Type B pancreatic cell (in vitro differentiated cells): ENCODE data around the gene TMSB4X. TPM values are rescaled to one million over a fixed set of nuclear protein-coding genes. Genes with fewer than 3 reads are reported as not detected.
"Not testable (repeated sequence)": the region's sequence is repeated elsewhere in the genome, so short reads cannot be mapped to it uniquely, and the experiment has no call there.

Experiments used
- DNase-seq: peaks from one replicate; pipeline ENCODE4 v3.0.0; 2021; ENCODE audit warnings: mixed read lengths; ENCODE audit not compliant: unreplicated experiment; ENCODE audit errors: extremely low spot score
- H3K27ac Mint-ChIP-seq: 2 replicates; pipeline ENCODE4 v1.8.0; 2021; ENCODE audit warnings: mild to moderate bottlenecking, mixed read lengths
- H3K27me3 Mint-ChIP-seq: 2 replicates; pipeline ENCODE4 v1.8.0; 2021; ENCODE audit warnings: mixed read lengths
- H3K36me3 Mint-ChIP-seq: 2 replicates; pipeline ENCODE4 v1.8.0; 2021; ENCODE audit warnings: mixed read lengths
- H3K4me1 Mint-ChIP-seq: one replicate; pipeline ENCODE4 v1.8.0; 2021; ENCODE audit warnings: mixed read lengths; ENCODE audit not compliant: unreplicated experiment
- H3K4me3 Mint-ChIP-seq: 2 replicates; pipeline ENCODE4 v1.8.0; 2021; ENCODE audit warnings: mild to moderate bottlenecking, mixed read lengths
- H3K9me3 Mint-ChIP-seq: 2 replicates; pipeline ENCODE4 v1.8.0; 2021; ENCODE audit warnings: mixed read lengths
- total RNA-seq: library from RNA; stranded (reverse); gene quantifications from 2 replicates; pipeline ENCODE4 v1.2.1, GENCODE V29; 2021; ENCODE audit warnings: low replicate concordance
- TF ChIP-seq, protein P1 (sequence below): fragments of 200-600 bp; sonication (generic); conservative IDR thresholded peaks from 2 replicates; pipeline ENCODE4 v1.5.0; 2021; ENCODE audit warnings: antibody characterized with exemption, mild to moderate bottlenecking

The TMSB4X gene
- total RNA-seq, 1 donor from 2014 or later: 1,981 TPM

DNA sequence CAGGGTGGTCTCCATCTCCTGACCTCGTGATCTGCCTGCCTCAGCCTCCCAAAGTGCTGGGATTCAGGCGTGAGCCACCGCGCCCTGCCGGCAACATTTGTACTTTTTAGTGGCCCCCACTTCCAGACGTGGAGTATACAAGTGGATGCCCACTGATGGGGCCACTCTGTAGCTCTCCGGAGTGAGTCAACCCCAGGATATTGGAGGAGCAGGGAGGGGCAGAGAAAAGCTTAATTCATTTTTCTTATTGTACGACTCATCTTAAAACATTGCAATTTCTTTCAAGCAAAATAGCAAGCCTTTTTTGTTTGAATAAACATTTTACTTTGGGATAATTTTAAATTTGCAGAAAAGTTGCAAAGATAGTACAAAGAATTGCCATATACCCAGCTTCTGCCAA, 34.9 kb downstream of the TMSB4X start:
- Mint-ChIP-seq H3K4me3 (no peak overlapping the region), H3K27me3 (no peaks in the 10 kb centered on the region), H3K27ac (no peak overlapping the region), H3K4me1 (peaks cover 11% of the 10 kb centered on the region), H3K9me3 (peaks cover 5% of the 10 kb centered on the region), H3K36me3 (no peaks in the 10 kb centered on the region)
- DNase-seq: no peak
- TF ChIP-seq, protein P1, sequence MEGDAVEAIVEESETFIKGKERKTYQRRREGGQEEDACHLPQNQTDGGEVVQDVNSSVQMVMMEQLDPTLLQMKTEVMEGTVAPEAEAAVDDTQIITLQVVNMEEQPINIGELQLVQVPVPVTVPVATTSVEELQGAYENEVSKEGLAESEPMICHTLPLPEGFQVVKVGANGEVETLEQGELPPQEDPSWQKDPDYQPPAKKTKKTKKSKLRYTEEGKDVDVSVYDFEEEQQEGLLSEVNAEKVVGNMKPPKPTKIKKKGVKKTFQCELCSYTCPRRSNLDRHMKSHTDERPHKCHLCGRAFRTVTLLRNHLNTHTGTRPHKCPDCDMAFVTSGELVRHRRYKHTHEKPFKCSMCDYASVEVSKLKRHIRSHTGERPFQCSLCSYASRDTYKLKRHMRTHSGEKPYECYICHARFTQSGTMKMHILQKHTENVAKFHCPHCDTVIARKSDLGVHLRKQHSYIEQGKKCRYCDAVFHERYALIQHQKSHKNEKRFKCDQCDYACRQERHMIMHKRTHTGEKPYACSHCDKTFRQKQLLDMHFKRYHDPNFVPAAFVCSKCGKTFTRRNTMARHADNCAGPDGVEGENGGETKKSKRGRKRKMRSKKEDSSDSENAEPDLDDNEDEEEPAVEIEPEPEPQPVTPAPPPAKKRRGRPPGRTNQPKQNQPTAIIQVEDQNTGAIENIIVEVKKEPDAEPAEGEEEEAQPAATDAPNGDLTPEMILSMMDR: no peak

DNA sequence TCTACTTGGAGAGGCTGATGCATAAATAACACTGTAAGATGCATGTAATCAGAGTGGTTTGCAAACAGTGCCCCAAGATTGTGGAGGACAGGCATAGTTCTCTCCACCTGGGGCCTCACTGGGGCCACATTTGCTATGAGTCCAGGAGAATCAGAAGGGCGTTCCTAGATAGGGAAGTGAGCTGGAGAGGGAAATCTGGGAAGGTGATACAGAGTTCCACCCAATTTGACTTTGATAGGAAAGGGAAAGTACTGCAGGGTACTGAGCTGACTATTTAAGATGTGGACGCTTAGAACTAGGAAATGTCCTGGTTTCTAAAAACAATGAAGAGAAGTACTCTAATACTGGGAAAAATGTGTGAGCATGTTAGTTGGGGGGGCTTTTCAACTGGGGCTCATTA, 35.6 kb downstream of the TMSB4X start:
- TF ChIP-seq, protein P1: no peak
- no peak for DNase-seq
- no peak overlapping the region for H3K4me3 Mint-ChIP-seq
- no peak overlapping the region for H3K27ac Mint-ChIP-seq
- no peaks in the 10 kb centered on the region for H3K36me3 Mint-ChIP-seq
- no peaks in the 10 kb centered on the region for H3K27me3 Mint-ChIP-seq
- H3K4me1 Mint-ChIP-seq: peaks cover 14% of the 10 kb centered on the region
- peaks cover 5% of the 10 kb centered on the region for H3K9me3 Mint-ChIP-seq

DNA sequence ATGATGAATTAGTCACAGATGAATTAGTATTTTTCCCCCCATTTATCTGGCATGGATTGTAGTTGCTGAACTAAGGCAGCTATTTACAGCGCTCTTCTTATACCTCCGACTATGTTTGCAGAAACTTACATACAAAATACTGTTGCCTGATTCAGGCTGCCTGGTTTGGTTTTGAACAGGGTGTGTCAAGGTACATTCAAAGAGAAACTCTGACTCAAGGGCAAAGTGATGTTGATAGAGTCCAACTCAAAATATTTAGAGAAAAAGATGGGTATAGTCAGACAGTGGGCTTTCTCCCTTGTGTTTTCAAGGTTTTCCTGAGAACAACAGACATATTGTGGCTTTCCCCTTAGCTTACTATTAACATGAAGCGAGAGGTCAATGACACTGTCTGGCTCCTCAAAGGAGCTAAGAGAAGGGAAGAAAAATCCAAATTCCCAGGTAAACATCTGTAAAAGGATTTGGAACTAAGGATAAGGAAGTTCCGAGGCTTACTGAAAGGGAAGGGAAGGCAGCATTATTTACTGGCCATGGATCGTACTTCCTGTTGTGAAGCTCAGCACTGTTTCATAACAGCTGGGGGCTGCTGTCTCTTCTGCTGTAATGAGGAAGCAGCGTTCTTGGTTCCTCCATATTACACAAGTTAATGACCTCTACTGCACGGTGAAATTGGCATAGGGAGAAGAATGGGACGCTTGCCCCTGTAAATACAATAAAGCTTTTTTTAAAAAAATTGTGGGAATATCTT, 38.6 kb downstream of the TMSB4X start:
- Mint-ChIP-seq H3K4me1 (peaks cover 12% of the 10 kb centered on the region), H3K4me3 (no peak overlapping the region), H3K9me3 (peaks cover 5% of the 10 kb centered on the region), H3K36me3 (no peaks in the 10 kb centered on the region), H3K27me3 (no peaks in the 10 kb centered on the region), H3K27ac (peak overlapping the region; percentile 0)
- TF ChIP-seq, protein P1: no peak
- DNase-seq: no peak

DNA sequence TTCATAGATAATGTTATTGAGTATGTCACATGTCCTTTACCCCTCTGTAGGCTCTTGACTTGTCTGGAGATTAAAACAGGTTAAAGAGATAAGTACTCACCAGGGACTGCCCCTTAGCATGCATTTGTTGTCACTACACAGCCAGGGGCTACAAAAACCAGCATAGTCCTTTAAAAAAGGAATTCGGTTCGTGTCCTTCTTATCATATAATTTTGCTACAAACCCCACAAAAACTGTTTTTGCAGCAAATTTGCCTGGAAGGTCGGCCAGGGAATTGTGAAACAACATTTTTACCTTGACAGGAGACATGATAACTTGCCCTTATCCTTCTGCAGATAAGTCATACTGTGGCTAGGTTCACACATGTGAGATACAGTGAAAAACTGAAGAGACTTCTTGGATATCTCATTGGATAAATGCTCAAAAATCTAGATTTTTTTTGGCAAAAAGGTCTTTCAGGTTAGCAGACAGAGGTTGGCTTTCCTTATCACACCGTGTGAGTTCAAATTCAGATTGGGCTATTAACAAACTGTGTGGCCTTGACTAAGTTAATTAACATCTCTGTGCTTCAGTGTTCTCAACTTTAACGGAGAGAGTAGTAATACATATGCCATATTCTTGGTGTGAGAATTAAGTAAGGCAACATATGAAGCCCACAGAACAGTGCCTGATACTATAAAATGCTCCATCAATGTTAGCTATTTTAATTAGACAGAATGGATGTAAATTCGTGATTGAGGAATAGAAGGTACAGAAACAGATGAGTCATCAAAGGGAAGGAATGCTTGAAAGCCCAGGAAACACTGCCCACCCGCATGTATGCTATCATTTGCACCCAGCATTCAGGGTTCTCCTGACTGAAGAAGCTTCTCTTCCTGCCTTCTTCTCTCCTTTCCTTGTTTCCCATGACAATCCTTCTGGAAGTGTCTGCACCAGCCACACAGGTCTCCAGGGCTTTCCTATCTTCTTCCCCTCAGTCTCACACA, 39.5 kb downstream of the TMSB4X start:
- Mint-ChIP-seq H3K4me3 (no peak overlapping the region), H3K9me3 (peaks cover 5% of the 10 kb centered on the region), H3K36me3 (no peaks in the 10 kb centered on the region), H3K27me3 (no peaks in the 10 kb centered on the region), H3K27ac (no peak overlapping the region), H3K4me1 (peaks cover 12% of the 10 kb centered on the region)
- DNase-seq: no peak
- TF ChIP-seq, protein P1: no peak

DNA sequence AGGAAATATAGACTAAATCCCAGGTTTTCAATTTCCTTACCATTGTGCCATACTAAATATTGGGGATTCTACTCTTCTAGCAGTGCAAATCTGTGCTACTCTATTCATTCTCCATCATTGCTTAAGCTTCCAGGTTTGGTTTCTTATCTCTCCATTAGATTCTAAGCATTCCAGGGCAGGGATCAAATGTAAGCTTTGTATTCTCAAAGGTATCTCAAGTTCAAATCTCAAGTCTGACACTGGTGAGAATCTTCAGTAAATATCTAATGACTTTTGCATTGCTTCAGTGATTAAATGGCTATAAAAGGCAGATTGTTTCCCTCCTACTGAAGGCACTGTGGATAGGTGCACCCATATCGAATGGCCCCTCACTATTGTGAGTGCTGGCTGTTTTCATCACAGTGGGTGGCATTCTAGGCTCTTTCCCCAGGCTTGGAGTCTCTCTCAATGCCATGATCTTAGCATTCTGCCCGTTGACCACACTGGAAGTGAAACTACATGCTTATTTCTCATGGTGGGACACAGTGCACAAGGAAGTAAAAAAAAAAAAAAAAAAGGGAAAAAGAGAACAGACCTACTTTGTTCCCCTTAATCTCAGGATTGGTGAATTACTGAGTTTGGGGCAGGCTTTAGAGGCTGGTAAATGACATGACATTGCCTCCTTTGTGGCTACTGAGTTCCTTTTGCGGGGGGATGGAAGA, 40.8 kb downstream of the TMSB4X start:
- Mint-ChIP-seq H3K9me3 (peaks cover 5% of the 10 kb centered on the region), H3K27me3 (no peaks in the 10 kb centered on the region), H3K36me3 (no peaks in the 10 kb centered on the region), H3K27ac (no peak overlapping the region), H3K4me1 (peaks cover 14% of the 10 kb centered on the region), H3K4me3 (no peak overlapping the region)
- no peak for DNase-seq
- TF ChIP-seq, protein P1: no peak

DNA sequence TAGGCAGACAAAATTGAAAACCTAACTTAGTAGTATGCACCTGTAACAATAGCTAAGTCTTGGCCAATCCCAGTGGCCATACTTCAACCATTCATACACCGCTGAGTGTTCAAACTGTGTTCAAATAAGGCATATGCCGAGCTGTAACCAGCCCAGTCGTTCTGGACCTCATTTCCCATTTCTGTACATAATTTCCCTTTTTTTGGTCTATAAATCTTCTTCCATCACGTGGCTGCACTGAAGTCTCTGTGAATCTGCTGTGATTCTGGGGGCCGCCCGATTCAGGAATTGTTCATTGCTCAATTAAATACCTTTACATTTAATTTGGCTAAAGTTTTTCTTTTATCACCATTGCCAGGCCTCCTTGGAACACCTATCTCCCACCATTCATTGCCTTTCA, 41.8 kb downstream of the TMSB4X start:
- H3K27ac Mint-ChIP-seq, H3K27me3 Mint-ChIP-seq, H3K36me3 Mint-ChIP-seq, H3K4me3 Mint-ChIP-seq, H3K9me3 Mint-ChIP-seq, DNase-seq: not testable (repeated sequence)
- H3K4me1 Mint-ChIP-seq: peaks cover 16% of the 10 kb centered on the region
